NCI-H1694 treated with DMSO at 0.1 percent for 48 hours (cell line): ENCODE data around the gene RPS6KB2.
A peak's percentile ranks its signal among the peaks of the same experiment; 100 is the strongest.
"Not testable (repeated sequence)": the region's sequence is repeated elsewhere in the genome, so short reads cannot be mapped to it uniquely, and the experiment has no call there.

Source experiments
- DNase-seq: peaks from one replicate; lab custom pipeline; 2025; lab: John Stamatoyannopoulos, UW

Gene RPS6KB2

DNA sequence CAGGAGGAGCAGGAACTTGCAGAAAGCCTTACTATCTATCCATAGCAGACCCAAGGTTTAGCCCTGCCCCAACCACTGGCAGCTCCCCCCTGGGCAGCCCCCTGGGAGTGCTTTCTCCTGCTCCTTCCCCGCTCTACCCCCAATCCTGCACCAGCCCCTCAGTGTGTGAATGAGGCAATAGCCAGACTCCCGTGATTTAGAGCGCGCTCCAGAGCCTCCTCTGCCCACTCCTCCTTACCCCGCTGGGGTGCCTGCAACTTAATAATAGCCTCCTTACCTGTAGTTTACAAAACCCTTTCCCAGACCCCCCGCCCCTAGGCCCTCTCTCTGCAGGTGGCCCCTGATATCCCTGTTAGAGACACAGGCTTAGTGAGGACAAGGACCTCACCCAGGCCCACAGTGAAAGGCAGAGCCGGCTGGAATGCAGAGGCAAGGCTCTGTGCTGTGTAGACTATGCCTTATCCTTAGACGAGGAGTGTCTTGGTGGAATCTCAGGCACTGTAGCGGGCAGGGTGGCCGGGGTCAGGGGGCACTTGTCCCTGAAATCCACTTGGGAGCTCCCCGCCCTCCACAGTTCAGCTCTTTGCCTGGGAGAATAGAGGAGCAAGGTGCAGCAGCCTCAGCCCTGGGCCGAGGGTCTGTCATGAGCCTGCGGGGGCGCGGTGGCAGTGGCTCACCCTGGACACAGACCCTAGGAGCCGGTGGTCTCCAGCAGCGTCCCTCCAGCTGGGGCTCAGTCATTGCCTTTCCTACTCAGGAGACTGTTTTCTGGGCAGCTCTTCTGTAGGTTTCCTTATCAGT is 17.1 kb upstream of the RPS6KB2 start:
- no peak for DNase-seq

DNA sequence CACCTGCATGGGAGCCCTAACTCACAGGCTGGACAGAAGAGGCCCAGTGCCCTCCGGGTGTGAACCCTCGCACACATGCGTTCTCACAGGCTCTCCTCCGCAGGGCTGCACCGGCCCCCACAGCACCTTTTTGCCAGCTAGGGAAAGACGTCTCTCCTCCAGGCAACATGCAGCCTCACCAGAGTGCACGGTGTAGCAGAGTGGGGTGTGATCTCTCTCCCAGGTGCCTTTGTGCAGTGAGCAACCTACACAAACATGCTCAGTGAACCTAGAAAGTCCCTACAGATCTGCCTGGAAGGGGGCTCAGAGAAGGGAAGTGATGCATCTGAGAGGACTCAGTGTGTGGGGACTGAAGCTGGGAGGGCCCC is 16.5 kb upstream of the RPS6KB2 start:
- no peak for DNase-seq

DNA sequence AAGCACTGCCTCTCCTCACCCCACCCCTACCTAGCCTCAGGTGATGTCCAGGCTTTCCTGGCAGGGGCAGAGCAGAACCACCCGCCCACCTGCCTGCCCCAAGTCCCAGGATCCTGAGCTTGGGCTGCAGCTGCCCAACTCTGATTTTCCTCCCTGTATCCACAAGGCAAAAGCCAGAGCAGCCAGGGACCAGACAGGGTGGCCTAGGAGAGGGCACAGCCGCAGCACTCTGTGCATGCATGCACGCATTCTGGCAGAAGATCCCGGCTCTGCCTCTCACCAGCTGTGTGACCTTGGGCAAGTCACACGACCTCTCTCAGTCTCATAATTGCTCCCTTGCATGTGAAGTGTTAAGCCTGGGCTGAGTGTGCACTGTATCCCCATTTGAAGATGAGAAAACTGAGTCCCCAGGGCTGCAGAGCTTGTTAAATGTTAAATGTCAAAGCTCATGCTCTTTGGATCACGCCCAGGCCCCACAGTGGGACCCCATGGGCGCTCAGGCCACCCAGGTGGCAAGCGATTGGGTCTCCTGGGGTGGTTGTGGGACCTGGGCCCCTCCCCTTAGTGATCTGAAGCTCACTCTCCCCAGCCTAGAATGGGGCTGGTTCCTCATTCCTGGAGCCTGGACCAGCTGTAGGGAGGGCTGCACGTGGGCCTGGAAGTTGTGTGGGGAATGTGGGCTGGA is 15.7 kb upstream of the RPS6KB2 start:
- DNase-seq = no peak

DNA sequence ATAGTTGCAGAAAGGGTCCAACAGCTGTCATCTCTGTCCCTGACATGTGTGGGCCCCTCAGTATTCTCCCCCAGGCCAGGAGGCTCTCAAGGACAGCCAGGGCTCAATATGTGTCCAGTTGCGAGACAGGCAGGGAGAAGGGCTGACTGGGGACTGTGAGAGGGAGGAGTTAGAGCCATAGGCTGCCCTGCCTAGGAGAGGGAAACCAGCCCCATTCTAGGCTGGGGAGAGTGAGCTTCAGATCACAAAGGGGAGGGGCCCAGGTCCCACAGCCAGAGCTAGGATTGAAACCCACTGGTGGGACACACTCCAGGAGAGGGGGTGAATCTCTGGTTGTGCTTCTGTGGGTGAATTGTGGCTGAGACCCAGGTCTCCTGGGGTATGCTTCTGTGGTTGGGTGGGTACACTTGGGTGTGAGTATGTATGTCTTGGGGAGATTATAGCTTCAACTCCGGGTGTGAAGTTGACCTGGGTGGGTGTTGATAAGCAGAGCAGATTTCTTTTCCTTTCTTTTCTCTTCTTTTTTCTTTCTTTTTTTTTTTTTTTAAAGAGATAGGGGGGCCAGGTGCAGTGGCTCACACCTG is 14.9 kb upstream of the RPS6KB2 start:
- DNase-seq = no peak

DNA sequence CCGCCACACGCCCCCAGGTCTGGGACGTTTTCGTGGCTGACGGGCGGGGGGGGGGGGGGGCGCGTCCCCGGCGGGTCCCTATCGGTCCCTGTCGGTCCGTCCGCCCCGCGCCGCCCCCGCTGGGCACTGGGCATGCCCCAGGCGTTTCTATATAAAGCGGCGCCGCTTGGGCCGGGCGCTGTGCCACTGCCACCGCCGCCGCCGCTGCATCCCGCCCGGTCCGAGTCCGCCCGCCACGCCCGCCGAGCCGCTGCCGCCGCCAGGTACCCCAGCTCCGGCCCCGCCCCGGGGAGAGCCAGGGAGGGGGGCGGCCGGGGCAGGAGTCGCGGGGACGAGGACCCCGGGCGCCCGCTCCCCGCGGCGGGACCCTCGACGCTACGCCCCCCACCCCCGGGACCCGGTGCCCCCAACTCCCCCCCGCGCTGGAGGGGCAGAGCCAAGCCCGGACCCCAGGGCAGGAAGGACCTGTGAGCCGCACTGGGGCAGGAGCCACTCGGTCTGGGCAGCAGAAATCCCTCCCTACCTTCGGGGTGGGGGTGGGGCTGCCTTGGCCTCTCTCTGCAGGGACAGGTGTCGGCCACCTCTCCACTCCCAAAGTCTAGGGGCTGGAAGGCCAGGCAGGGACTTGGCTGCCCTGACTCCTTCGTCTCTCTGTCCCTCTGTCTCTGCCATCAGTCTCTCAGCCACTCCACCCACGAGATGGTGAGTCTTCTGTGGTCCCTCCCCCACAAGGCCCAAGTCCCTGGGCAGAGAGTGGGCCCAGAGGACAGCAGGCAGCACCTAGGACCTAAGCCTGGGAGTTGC is 12.6 kb upstream of the RPS6KB2 start, which contains the start of gene CARNS1:
TSS of gene CARNS1 (plus strand) at position 178 of the 804 bp plus-strand sequence. CDS start at position 700, 522 bp downstream.
- DNase-seq = no peak

DNA sequence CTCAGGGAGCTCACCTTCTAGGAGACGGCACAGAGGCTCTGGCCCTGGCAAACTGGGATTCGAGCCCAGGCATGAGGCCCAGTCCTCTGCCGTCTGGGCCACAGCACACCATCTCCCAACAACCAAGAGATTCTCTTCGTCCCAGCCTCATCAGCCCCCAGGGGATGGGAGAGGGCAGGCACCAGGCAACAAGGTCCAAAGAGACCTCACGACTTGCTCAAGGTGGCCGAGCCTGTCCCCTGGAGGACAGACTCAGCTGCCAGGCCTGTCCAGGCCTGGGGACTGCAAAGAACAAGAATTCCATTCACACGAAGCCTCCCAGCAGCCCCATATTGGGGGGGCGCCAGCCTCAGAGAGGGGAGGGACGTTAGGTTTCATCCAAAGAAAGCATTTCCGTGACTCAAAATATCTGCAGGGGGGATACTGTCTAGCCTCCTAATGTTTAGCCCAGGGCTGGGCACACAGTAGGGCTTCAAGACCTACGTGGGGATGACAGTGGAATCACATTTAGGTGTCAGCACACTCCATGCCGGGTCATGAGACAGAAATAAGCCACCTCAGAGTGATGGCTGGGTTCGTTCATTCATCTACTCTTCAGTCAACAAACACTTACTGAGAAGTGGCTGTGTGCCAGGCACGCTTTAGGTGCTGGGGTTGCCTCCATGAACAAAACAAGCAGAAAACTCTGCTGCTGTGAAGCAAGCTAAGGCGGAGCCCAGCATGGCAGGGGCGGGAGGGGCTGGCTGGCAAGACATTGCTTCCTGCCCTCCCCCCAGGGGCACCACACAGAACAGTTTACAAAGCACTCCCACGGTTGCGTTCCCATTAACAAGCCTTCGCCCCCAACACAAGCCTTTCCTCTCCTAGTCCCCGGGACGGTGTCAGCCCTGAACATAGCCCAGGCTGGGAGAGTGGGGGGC is 11.6 kb upstream of the RPS6KB2 start:
- DNase-seq = no peak

DNA sequence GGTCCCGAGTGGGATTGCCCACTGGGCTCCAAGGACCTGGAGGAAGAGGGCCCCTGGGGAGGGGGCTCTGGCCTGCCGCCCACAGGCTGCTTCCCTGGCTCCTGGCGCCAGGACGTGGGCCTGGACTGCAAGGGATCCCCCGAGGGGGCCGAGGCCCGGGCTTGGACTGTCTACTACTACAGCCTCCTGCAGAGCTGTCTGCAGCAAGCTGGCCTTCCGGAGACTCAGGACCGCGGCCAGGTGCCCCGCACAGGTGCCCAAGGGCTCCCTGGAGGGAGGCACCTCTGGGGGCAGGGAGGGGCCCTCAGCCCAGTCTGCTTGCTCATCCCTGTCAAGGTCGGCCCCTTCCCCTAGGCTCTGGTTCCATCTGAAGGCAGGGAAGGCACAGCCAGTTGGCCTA is 10.9 kb upstream of the RPS6KB2 start:
- DNase-seq = no peak

DNA sequence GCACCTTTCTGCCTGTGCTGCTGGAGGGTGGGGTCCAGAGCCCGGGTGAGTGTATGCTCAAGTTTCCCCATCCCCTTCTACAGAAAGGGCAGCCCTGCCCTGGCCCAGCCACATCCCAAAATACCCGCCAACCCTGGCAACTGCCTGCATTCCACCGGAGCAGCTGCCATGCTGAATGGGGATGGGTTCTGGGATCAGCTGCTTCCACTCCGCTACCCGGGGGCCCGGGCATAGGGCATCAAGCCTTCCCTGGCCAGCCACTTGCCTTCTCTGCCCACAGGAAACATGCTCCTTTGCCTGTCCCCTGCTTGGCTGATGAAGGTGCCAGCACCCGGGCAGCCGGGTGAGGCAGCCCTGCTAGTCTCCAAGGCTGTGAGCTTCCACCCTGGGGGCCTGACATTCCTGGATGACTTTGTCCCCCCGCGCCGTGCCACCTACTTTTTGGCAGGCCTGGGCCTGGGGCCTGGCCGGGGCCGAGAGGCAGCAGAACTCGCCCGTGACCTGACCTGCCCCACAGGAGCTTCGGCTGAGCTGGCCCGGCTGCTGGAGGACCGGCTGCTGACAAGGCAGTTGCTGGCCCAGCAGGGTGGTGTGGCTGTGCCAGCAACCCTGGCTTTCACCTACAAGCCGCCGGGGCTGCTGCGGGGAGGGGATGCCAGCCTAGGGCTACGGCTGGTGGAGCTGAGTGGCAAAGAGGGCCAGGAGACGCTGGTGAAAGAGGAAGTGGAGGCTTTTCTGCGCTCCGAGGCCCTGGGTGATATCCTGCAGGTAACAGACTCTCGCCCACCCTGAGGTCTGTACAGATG is 9.6 kb upstream of the RPS6KB2 start:
- DNase-seq = no peak

DNA sequence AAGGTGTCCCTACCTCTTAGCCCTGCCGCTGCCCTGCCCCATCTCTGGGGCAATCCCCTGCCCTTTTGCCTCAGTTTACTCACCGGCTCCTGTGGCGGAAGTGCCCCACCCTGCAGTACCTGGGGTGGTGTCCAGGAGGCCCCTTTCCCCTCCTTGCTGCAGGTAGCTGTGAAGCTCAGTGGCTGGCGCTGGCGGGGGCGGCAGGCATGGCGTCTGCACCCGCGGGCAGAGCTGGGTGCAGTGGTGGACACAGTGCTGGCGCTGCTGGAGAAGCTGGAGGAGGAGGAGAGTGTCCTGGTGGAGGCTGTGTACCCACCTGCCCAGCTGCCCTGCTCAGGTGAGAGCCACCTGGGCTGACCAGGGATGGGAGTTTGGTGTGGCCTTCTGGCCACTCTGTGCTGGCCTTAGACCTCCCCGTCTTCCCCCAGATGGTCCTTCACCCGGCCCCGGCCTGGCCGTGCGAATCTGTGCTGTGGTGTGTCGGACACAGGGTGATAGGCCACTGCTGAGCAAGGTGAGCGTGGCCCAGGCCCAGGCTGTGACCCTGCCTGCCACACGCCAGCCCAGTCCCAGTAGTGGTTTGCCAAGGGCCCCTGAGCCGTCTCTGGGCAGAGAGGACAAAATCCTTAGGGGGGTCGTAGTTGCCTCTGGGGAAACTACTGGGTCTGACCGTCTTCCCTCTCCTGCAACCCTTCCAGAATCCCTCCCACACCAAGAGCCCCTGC is 8.8 kb upstream of the RPS6KB2 start:
- no peak for DNase-seq

DNA sequence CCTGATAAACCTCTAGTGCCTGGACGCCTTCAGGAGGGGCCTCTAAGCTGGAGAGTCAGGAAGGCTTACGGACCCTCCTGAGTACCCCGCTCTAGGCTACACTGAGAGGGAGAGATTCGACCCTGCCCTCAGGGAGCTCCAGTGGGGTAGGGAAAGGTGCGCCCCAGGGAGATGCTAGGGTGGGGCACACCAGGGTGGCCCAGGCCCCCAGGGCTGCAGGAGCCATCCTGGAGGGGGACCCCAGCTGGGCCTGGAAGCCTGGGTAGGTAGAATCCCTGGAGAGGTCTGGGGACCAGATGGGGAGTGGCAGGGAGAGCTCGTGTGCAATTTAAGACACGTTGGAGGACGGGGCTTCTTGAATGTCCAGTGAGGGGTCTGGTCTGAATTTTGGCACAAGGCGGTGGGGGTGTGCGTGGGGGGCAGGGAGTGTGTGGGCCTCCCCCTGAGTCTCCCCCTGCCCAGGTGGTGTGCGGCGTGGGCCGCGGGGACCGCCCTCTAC is 8.1 kb upstream of the RPS6KB2 start:
- DNase-seq = no peak

DNA sequence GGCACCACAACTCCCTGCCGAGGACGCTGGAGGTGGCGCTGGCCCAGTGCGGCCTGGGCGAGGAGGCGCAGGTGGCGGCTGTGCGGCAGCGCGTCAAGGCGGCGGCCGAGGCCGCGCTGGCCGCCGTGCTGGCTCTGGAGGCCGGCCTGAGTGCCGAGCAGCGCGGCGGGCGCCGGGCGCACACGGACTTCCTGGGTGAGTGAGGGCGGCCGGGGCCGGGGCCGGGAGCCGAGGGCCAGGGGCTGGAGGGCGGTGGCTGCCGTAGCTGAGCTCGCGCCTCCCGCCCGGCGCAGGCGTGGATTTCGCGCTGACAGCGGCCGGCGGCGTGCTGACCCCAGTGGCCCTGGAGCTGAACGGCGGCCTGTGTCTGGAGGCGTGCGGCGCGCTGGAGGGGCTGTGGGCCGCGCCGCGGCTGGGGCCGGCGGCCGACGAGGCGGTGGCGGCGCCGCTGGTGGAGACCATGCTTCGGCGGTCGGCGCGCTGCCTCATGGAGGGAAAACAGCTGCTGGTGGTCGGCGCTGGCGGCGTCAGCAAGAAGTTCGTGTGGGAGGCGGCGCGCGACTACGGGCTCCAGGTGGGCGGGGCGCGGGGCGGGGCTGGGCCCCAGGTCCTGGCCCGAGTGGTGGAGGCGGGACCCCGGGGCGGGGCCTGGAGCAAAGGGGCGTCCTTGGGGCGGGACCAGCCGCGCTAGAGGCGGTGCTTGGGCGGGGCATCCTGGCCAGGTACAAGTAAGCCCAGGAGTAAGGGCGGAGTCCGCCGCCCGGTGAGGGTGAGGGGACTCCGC is 7.5 kb upstream of the RPS6KB2 start:
- DNase-seq = peak; percentile 66

DNA sequence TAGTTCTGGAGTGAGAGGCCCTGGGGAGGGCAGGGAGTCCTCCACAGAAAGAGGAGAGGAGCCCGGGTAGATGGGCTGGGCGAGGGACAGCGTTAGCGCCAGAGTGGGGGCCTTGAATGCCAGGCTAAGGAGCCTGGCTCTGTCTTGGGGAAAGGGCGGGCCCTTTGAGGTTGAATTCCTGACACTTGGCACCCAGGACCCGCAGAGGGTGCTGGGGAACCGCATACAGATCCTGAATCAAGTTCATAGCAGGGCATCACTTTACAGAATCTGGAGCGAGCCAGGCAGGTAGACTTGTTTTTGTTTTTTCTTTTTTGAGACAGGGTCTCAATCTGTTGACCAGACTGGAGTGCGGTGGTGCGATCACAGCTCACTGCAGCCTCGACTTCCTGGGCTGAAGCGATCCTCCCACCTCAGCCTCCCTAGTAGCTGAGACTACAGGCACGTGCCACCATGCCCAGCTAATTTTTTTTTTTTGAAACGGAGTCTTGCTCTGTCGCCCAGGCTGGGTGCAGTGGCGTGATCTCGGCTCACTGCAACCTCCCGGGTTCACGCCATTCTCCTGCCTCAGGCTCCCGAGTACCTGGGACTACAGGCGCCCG is 6.8 kb upstream of the RPS6KB2 start:
- DNase-seq = no peak

DNA sequence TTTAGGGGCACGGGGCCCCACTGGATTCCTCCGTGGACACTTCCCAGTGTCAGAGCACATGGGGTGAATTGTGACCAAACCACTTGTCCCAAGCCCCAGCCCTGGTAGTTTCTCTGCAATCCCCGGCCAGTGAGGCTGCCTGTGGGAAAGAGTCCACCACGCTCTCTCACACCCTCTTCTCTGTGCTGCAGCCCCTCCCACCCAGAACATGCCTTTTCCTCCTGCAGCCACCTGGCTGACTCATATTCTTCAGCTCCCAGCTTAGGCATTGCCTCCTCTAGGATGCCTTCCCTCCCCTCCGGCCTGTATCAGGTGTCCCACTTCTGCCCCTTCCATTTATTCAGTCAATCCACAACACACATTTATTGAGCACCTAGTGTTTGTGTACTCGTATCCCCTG is 5.4 kb upstream of the RPS6KB2 start:
- DNase-seq = no peak

DNA sequence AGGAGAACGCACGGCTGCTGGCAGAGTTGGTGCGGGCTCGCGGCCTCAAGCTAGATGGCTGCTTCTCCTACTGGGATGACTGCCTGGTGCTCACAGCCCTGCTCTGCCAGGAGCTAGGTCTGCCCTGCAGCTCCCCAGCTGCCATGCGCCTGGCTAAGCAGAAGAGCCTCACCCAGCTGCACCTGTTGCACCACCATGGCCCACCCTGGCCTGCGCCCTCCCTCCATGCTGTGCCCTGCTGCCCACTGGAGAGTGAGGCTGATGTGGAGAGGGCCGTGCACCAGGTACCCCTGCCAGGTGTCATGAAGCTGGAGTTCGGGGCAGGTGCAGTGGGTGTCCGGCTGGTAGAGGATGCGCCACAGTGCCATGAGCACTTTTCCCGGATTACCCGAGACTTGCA is 4.8 kb upstream of the RPS6KB2 start:
- no peak for DNase-seq

DNA sequence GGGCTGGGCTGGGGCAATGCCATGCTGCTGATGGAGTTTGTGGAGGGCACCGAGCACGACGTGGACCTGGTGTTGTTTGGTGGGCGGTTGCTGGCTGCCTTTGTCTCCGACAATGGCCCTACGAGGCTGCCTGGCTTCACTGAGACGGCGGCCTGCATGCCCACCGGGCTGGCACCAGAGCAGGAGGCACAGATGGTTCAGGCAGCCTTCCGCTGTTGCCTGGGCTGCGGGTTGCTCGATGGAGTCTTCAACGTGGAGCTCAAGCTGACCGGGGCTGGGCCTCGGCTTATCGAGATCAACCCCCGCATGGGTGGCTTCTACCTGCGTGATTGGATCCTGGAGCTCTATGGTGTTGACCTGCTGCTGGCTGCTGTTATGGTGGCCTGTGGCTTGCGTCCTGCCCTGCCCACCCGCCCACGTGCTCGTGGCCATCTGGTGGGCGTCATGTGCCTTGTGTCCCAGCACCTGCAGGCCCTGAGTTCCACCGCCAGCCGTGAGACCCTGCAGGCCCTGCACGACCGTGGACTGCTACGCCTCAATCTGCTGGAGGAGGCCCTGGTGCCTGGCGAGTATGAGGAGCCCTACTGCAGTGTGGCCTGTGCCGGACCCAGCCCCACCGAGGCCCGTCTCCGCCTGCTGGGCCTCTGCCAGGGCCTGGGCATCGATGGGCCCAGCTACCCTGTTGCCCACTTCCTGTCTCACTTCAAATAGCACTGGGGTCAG is 4.2 kb upstream of the RPS6KB2 start:
- no peak for DNase-seq

DNA sequence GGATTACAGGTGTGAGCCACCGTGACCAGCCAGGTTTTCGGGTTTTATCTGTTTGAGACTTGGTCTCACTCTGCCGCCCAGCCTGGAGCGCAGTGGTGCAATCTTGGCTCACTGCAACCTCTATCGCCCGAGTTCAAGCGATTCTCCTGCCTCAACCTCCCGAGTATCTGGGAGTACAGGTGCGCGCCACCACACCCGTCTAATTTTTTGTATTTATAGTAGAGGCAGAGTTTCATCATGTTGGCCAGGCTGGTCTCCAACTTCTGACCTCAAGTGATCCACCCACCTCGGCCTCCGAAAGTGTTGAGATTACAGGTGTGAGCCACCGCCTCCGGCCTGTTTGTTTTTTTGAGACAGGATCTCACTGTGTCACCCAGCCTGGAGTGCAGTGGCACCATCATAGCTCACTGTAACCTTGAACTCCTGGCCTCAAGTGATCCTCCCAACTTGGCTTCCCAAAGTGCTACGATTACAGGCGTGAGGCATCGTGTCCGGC is 882 bp upstream of the RPS6KB2 start:
- not testable (repeated sequence) for DNase-seq

DNA sequence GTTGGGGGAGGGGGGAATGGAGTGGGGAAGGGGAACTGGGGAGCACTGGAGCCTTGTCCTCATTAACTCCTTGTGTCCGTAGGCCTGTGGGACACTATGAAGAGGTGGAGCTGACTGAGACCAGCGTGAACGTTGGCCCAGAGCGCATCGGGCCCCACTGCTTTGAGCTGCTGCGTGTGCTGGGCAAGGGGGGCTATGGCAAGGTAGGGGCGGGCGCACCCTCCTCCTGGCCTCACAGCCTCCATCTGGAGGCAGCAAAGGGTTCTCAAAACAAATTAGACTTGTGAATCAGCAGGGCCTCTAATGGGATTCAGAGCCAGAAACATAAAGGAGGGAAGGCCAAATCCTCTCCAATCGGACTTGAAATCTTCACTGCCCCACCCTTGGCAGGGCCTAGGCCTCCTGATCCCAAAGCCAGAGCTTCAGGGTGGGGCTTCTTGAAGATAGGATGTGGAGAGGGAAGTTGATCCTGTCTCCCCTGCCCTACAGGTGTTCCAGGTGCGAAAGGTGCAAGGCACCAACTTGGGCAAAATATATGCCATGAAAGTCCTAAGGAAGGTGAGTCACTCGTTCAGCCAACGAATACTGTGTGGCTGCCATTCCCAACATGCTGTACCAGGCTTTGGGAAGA is 859 bp downstream of the RPS6KB2 start:
- DNase-seq = no peak
